Fibroblast of lung (primary cell): ENCODE results near the gene TRPV4. TPM values are rescaled to one million over a fixed set of nuclear protein-coding genes. Genes with fewer than 3 reads are reported as not detected.

Experiments
- DNase-seq, 2 donors: peaks; one replicate each; pipeline versions ENCODE4 v3.0.0 to v3.0.0-alpha.2; 2010; ENCODE audit warnings: low read depth in 2 of 2
- H2AFZ ChIP-seq: 2 replicates; pipeline ENCODE4 v1.5.1; 2012; ENCODE audit warnings: low read length, control low read depth, inconsistent platforms
- H3K27ac ChIP-seq: 2 replicates; pipeline ENCODE4 v1.5.1; 2011; ENCODE audit warnings: low read length, control low read depth; ENCODE audit not compliant: insufficient read depth
- H3K27me3 ChIP-seq: 2 replicates; pipeline ENCODE4 v1.5.1; 2011; ENCODE audit warnings: mild to moderate bottlenecking, low read length; ENCODE audit not compliant: control insufficient read depth, insufficient read depth
- H3K36me3 ChIP-seq: 2 replicates; pipeline ENCODE4 v1.5.1; 2011; ENCODE audit warnings: low read length; ENCODE audit not compliant: control insufficient read depth, insufficient read depth
- H3K4me1 ChIP-seq: 2 replicates; pipeline ENCODE4 v1.5.1; 2011; ENCODE audit warnings: low read length; ENCODE audit not compliant: control insufficient read depth, insufficient read depth; ENCODE audit errors: extremely low read depth
- H3K4me2 ChIP-seq: 2 replicates; pipeline ENCODE4 v1.5.1; 2011; ENCODE audit warnings: low read length, control low read depth; ENCODE audit not compliant: insufficient read depth; ENCODE audit errors: extremely low read depth
- H3K4me3 ChIP-seq, 4 experiments: fragments of 200-600 bp in 1 of 4; sonication (generic) in 1 of 4; replicated peaks in 1 of 4; 2 replicates each; pipeline ENCODE4 v1.5.1; 2011 to 2016; ENCODE audit warnings: low read length in 4 of 4, low read depth in 3 of 4, mild to moderate bottlenecking in 3 of 4, control low read depth in 2 of 4, inconsistent platforms in 1 of 4, mixed read lengths in 1 of 4; ENCODE audit not compliant: insufficient read depth in 1 of 4; ENCODE audit errors: control extremely low read depth in 1 of 4
- H3K79me2 ChIP-seq: 2 replicates; pipeline ENCODE4 v1.5.1; 2012; ENCODE audit warnings: mild to moderate bottlenecking, low read length, inconsistent platforms; ENCODE audit not compliant: control insufficient read depth, insufficient read depth
- H3K9ac ChIP-seq: 2 replicates; pipeline ENCODE4 v1.5.1; 2011; ENCODE audit warnings: mild to moderate bottlenecking, low read length, control low read depth; ENCODE audit not compliant: insufficient read depth
- H3K9me3 ChIP-seq: 2 replicates; pipeline ENCODE4 v1.5.1; 2012; ENCODE audit warnings: low read depth, low read length; ENCODE audit not compliant: control insufficient read depth, insufficient read depth
- H4K20me1 ChIP-seq: 2 replicates; pipeline ENCODE4 v1.5.1; 2011; ENCODE audit warnings: low read length; ENCODE audit not compliant: control insufficient read depth, insufficient read depth; ENCODE audit errors: extremely low read depth
- CTCF ChIP-seq, 2 donors: IDR thresholded peaks in 1 of 2; conservative IDR thresholded peaks in 1 of 2; 1 replicate in 1 of 2; 2 replicates in 1 of 2; pipeline ENCODE4 v1.5.1; 2011 to 2012; ENCODE audit warnings: low read length in 2 of 2, control low read depth in 1 of 2, inconsistent platforms in 1 of 2, low read depth in 1 of 2, mild to moderate bottlenecking in 1 of 2
- EZH2 ChIP-seq: IDR thresholded peaks from 2 replicates; pipeline ENCODE4 v1.5.1; 2012; ENCODE audit warnings: low read length, control low read depth, mild to moderate bottlenecking; ENCODE audit errors: missing control alignments
- polyA minus RNA-seq: library from RNA; depleted of rRNA, polyadenylated mRNA; stranded (reverse); fragments of >200 nt; gene quantifications from 2 replicates; pipeline ENCODE4 v1.2.3, GENCODE V29; 2011; ENCODE audit warnings: low replicate concordance
- polyA plus RNA-seq, 2 donors: library from polyadenylated mRNA; depleted of rRNA in 1 of 2; stranded (reverse) in 1 of 2; unstranded in 1 of 2; fragments of >200 nt; gene quantifications; 2 replicates each; pipeline ENCODE4 v1.2.1, GENCODE V29; 2011 to 2012; ENCODE audit warnings: missing spikeins in 1 of 2
- total RNA-seq: library from RNA; depleted of rRNA; stranded (reverse); fragments of >200 nt; gene quantifications from 2 replicates; pipeline ENCODE4 v1.2.1, GENCODE V29; 2014

TRPV4 gene
- total RNA-seq: 0.51 and 0.66 TPM in 2 replicates
- 0.83 and 1.5 TPM in 2 replicates for polyA plus RNA-seq
- polyA plus RNA-seq (2012): 0.65 and 1.6 TPM in 2 replicates
- 1.6 and 7.0 TPM in 2 replicates for polyA minus RNA-seq

DNA sequence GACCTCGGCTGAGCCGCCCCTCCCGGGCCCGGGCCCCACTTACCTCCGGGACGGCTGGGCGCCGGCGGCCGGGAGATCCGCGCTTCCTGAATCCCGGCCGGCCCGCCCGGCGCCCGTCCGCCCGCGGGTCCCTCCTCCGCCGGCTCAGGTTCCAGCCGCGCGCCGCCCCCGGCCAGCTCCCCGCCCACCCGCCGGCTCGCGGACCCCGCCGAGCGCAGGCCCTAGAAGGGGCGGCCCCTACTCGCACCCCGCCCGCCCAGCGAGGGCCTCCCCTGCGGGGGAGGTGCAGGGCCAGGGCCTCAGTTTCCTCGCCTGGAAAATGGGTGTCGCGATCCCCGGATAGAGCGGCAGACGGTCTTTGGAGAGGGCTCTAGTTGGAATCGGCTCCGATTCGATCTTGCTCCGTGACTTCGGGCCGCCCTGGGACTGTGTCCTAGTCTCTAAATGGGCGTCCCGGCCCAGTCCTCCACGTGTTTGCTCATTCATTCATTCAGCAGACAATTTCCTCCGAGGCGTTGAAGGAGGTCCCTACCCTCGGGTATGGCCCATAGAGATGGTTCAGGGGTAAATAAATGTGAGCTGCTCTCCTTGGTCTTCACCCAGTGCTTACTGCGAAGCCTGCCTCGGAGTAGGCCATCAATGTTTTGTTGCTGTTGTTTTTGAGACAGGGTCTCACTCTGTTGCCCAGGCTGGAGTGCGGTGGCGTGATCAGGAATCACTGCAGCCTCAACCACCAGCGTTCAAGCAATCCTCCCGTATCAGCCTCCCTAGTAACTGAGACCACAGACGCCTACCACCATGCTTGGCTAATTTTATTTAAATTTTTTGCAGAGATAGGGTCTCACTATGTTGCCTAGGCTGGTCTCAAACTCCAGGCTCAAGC, at the start of gene TRPV4:
Gene TRPV4 (minus strand): TSS at position 92 of the 883 bp plus-strand sequence. CDS start 18,602 bp downstream, outside the sequence.
- Histone ChIP-seq H3K36me3 (no peaks in the 10 kb centered on the region), H2AFZ (no peak within 1 kb of the TSS), H3K4me2 (peak within 1 kb of the TSS; percentile 42), H3K79me2 (no peaks in the 10 kb centered on the region), H3K9me3 (no peaks in the 10 kb centered on the region), H3K4me3 (peak within 1 kb of the TSS; percentile 36 to 68 (median 51)), H3K27me3 (peaks cover 5% of the 10 kb centered on the region), H3K27ac (no peak within 1 kb of the TSS), H3K4me1 (peaks cover 3% of the 10 kb centered on the region), H3K9ac (peak within 1 kb of the TSS; percentile 45), H4K20me1 (no peaks in the 10 kb centered on the region)
- no peak for TF ChIP-seq CTCF (conservative IDR thresholded peaks at IDR 0.05 in 1 of 2, IDR thresholded peaks at IDR 0.05 in 1 of 2; ENCODE audit: low read depth in 1 of 2, low read length in 2 of 2)
- TF ChIP-seq EZH2: no peak
- DNase-seq: peak; percentile 17 to 53

GRCh38 chr12:109881752-109882151, 48.6 kb upstream of the TRPV4 start:
- H3K9ac ChIP-seq: no peak overlapping the region
- no peak overlapping the region for H2AFZ ChIP-seq
- H3K9me3 ChIP-seq: no peaks in the 10 kb centered on the region
- H3K27ac ChIP-seq: no peak overlapping the region
- H4K20me1 ChIP-seq: no peaks in the 10 kb centered on the region
- no peak for TF ChIP-seq CTCF (conservative IDR thresholded peaks at IDR 0.05 in 1 of 2, IDR thresholded peaks at IDR 0.05 in 1 of 2; ENCODE audit: low read depth in 1 of 2, low read length in 2 of 2)
- no peaks in the 10 kb centered on the region for H3K27me3 ChIP-seq
- peaks cover 7% of the 10 kb centered on the region for H3K4me1 ChIP-seq
- DNase-seq: no peak
- H3K79me2 ChIP-seq: peaks cover 29% of the 10 kb centered on the region
- H3K4me2 ChIP-seq: no peak overlapping the region
- H3K4me3 ChIP-seq: no peak overlapping the region
- H3K36me3 ChIP-seq: no peaks in the 10 kb centered on the region

- peak overlapping the region; percentile 56 for H2AFZ ChIP-seq
- H3K27me3 ChIP-seq: no peaks in the 10 kb centered on the region
- no peaks in the 10 kb centered on the region for H4K20me1 ChIP-seq
- peak overlapping the region; percentile 44 to 68 (median 58) for H3K4me3 ChIP-seq
- H3K9me3 ChIP-seq: no peaks in the 10 kb centered on the region
- peaks cover 33% of the 10 kb centered on the region for H3K79me2 ChIP-seq
- H3K27ac ChIP-seq: no peak overlapping the region
- DNase-seq: no peak
- peaks cover 7% of the 10 kb centered on the region for H3K4me1 ChIP-seq
- H3K36me3 ChIP-seq: no peaks in the 10 kb centered on the region
- peak overlapping the region; percentile 13 for H3K4me2 ChIP-seq
- no peak for TF ChIP-seq CTCF (conservative IDR thresholded peaks at IDR 0.05 in 1 of 2, IDR thresholded peaks at IDR 0.05 in 1 of 2; ENCODE audit: low read depth in 1 of 2, low read length in 2 of 2)
- TF ChIP-seq EZH2: no peak
- peak overlapping the region; percentile 23 for H3K9ac ChIP-seq
Observed at GRCh38 chr12:109880938-109881337, 47.7 kb upstream of the TRPV4 start.
